H9 (cell line): ENCODE data around the gene MYH14. TPM values are rescaled to one million over a fixed set of nuclear protein-coding genes. Genes with fewer than 3 reads are reported as not detected.

Experiments
- DNase-seq: peaks from one replicate; pipeline ENCODE4 v3.0.0-alpha.2; 2017
- H2AFZ ChIP-seq: one replicate; pipeline ENCODE4 v1.6.1; 2013; ENCODE audit warnings: mild to moderate bottlenecking, low read length, control low read depth, moderate library complexity
- H2AK5ac ChIP-seq: 2 replicates; pipeline ENCODE4 v1.6.1; 2013; ENCODE audit warnings: low read length, control low read depth, mixed read lengths; ENCODE audit not compliant: insufficient read length
- H2BK120ac ChIP-seq: one replicate; pipeline ENCODE4 v1.6.1; 2013; ENCODE audit warnings: low read depth, mild to moderate bottlenecking, low read length, control low read depth, inconsistent platforms; ENCODE audit not compliant: poor library complexity, severe bottlenecking
- H2BK12ac ChIP-seq: 2 replicates; pipeline ENCODE4 v1.6.1; 2013; ENCODE audit warnings: low read length, control low read depth, mixed read lengths, low read depth; ENCODE audit not compliant: insufficient read length
- H2BK15ac ChIP-seq: 2 replicates; pipeline ENCODE4 v1.6.1; 2013; ENCODE audit warnings: low read depth, low read length, control low read depth
- H2BK20ac ChIP-seq: one replicate; pipeline ENCODE4 v1.6.1; 2013; ENCODE audit warnings: low read depth, mild to moderate bottlenecking, low read length, control low read depth, inconsistent platforms; ENCODE audit not compliant: poor library complexity, severe bottlenecking
- H2BK5ac ChIP-seq: 2 replicates; pipeline ENCODE4 v1.6.1; 2013; ENCODE audit warnings: low read length, control low read depth, mixed read lengths; ENCODE audit not compliant: insufficient read length
- H3K14ac ChIP-seq: 2 replicates; pipeline ENCODE4 v1.6.1; 2013; ENCODE audit warnings: low read length, control low read depth; ENCODE audit not compliant: insufficient read depth
- H3K18ac ChIP-seq: 2 replicates; pipeline ENCODE4 v1.6.1; 2013; ENCODE audit warnings: low read depth, mild to moderate bottlenecking, mixed read lengths, low read length, control low read depth; ENCODE audit not compliant: insufficient read length
- H3K23ac ChIP-seq: 2 replicates; pipeline ENCODE4 v1.6.1; 2013; ENCODE audit warnings: low read length, control low read depth, mixed read lengths, low read depth; ENCODE audit not compliant: insufficient read length
- H3K23me2 ChIP-seq: 2 replicates; pipeline ENCODE4 v1.6.1; 2013; ENCODE audit warnings: low read depth, mild to moderate bottlenecking, mixed read lengths, low read length, control low read depth; ENCODE audit not compliant: insufficient read length, poor library complexity, severe bottlenecking
- H3K27ac ChIP-seq: 2 replicates; pipeline ENCODE4 v1.5.1; 2013; ENCODE audit warnings: low read length, control low read depth, mixed read lengths, low read depth; ENCODE audit not compliant: insufficient read length
- H3K27me3 ChIP-seq: 2 replicates; pipeline ENCODE4 v1.6.1; 2013; ENCODE audit warnings: low read length, control low read depth, inconsistent platforms; ENCODE audit not compliant: insufficient read depth
- H3K4ac ChIP-seq: 2 replicates; pipeline ENCODE4 v1.6.1; 2013; ENCODE audit warnings: low read depth, mild to moderate bottlenecking, control low read depth, inconsistent platforms, low read length, moderate library complexity
- H3K4me1 ChIP-seq: 2 replicates; pipeline ENCODE4 v1.6.1; 2013; ENCODE audit warnings: low read length, control low read depth, inconsistent platforms; ENCODE audit not compliant: insufficient read depth
- H3K4me2 ChIP-seq: 2 replicates; pipeline ENCODE4 v1.6.1; 2013; ENCODE audit warnings: low read length, control low read depth, mixed read lengths; ENCODE audit not compliant: insufficient read length, insufficient read depth
- H3K56ac ChIP-seq: 2 replicates; pipeline ENCODE4 v1.6.1; 2013; ENCODE audit warnings: low read depth, mild to moderate bottlenecking, mixed read lengths, low read length, control low read depth; ENCODE audit not compliant: insufficient read length
- H3K79me1 ChIP-seq: 2 replicates; pipeline ENCODE4 v1.6.1; 2013; ENCODE audit warnings: low read depth, mild to moderate bottlenecking, moderate library complexity, low read length, control low read depth, inconsistent platforms; ENCODE audit not compliant: insufficient read depth, poor library complexity, severe bottlenecking
- H3K79me2 ChIP-seq: 2 replicates; pipeline ENCODE4 v1.6.1; 2013; ENCODE audit warnings: low read length, control low read depth, inconsistent platforms; ENCODE audit not compliant: insufficient read depth
- H3K9ac ChIP-seq: 2 replicates; pipeline ENCODE4 v1.6.1; 2013; ENCODE audit warnings: low read length, control low read depth, mixed read lengths; ENCODE audit not compliant: insufficient read length; ENCODE audit errors: extremely low read depth
- H3K9me3 ChIP-seq: one replicate; pipeline ENCODE4 v1.6.1; 2013; ENCODE audit warnings: low read depth, low read length, inconsistent platforms; ENCODE audit not compliant: control insufficient read depth
- H3T11ph ChIP-seq: one replicate; pipeline ENCODE4 v1.6.1; 2013; ENCODE audit warnings: mild to moderate bottlenecking, low read length, control low read depth, inconsistent platforms
- H4K20me1 ChIP-seq: one replicate; pipeline ENCODE4 v1.6.1; 2013; ENCODE audit not compliant: control insufficient read depth, insufficient read length, insufficient read depth
- H4K5ac ChIP-seq: 2 replicates; pipeline ENCODE4 v1.6.1; 2013; ENCODE audit warnings: low read depth, mild to moderate bottlenecking, mixed read lengths, low read length, control low read depth; ENCODE audit not compliant: insufficient read length
- H4K8ac ChIP-seq: replicated peaks from 2 replicates; pipeline ENCODE4 v1.6.1; 2013; ENCODE audit warnings: low read length, control low read depth, mixed read lengths, low read depth; ENCODE audit not compliant: insufficient read length
- H4K91ac ChIP-seq: 2 replicates; pipeline ENCODE4 v1.6.1; 2013; ENCODE audit warnings: low read depth, mild to moderate bottlenecking, moderate library complexity, mixed read lengths, low read length, control low read depth; ENCODE audit not compliant: insufficient read length
- H3K27ac Mint-ChIP-seq, 3 experiments: 2 replicates in 2 of 3; 3 replicates in 1 of 3; pipeline ENCODE4 v1.8.0; 2020 to 2021; ENCODE audit warnings: mixed read lengths in 3 of 3, mild to moderate bottlenecking in 1 of 3, moderate library complexity in 1 of 3
- H3K27me3 Mint-ChIP-seq: 2 replicates; pipeline ENCODE4 v1.8.0; 2021; ENCODE audit warnings: low read depth, mild to moderate bottlenecking, moderate library complexity, mixed read lengths
- H3K36me3 Mint-ChIP-seq, 3 experiments: 2 replicates in 2 of 3; 3 replicates in 1 of 3; pipeline ENCODE4 v1.8.0; 2020 to 2021; ENCODE audit warnings: low read depth in 3 of 3, mixed read lengths in 3 of 3; ENCODE audit not compliant: insufficient read depth in 1 of 3
- H3K4me1 Mint-ChIP-seq, 2 experiments: 2 replicates each; pipeline ENCODE4 v1.8.0; 2020; ENCODE audit warnings: mixed read lengths in 2 of 2
- H3K4me3 Mint-ChIP-seq, 2 experiments: 2 replicates in 1 of 2; 3 replicates in 1 of 2; pipeline ENCODE4 v1.8.0; 2020 to 2021; ENCODE audit warnings: mild to moderate bottlenecking in 2 of 2, mixed read lengths in 2 of 2, moderate library complexity in 1 of 2
- H3K9me3 Mint-ChIP-seq, 2 experiments: 2 replicates in 1 of 2; 3 replicates in 1 of 2; pipeline ENCODE4 v1.8.0; 2020; ENCODE audit warnings: mild to moderate bottlenecking in 2 of 2, mixed read lengths in 2 of 2, moderate library complexity in 1 of 2
- CTCF ChIP-seq: fragments of 200-600 bp; sonication (generic); conservative IDR thresholded peaks from 3 replicates; pipeline ENCODE4 v1.8.0; 2021; ENCODE audit warnings: antibody characterized with exemption, mild to moderate bottlenecking
- WGBS: extraction: QIAGEN DNeasy Blood & Tissue Kit; methylation state at CpG from one replicate; pipeline ENCODE4 v1.1.7; 2013; ENCODE audit warnings: missing lambda C conversion rate, low lambda C conversion rate, mixed read lengths; ENCODE audit not compliant: insufficient read length; ENCODE audit errors: extremely low coverage; 5-methylcytosine and 5-hydroxymethylcytosine counted together
- total RNA-seq: library from RNA; stranded (reverse); gene quantifications from 2 replicates; pipeline ENCODE4 v1.2.1, GENCODE V29; 2021

The MYH14 gene
- total RNA-seq, 1 experiment from 2014 or later = 27.7 TPM

DNA sequence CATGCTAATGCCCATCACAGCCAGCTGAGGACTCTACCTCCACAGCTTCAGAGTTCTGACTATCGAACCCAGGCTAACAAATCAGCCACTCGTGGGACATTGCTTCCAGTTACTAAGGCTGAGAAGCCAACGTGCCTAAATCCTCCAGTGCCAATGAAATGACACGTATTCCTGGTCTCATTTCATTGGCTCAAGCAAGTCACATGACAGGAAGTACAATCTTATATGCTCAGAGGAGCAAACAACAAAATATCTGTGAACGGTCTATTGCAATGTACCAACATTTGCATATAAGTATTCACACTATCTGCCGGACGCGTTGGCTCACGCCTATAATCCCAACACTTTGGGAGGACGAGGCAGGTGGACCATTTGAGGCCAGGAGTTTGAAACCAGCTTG lies 27.5 kb upstream of the MYH14 start:
- no peak overlapping the region for H2AK5ac ChIP-seq
- DNase-seq = no peak
- no peaks in the 10 kb centered on the region for H3K79me1 ChIP-seq
- H3K27me3 ChIP-seq = no peaks in the 10 kb centered on the region
- no peak overlapping the region for H3K14ac ChIP-seq
- no peak overlapping the region for H3K18ac ChIP-seq
- TF ChIP-seq CTCF = no peak
- peaks cover 0 to 3% of the 10 kb centered on the region in 2 experiments; a peak in 1 of 4 replicates for H3K4me1 Mint-ChIP-seq
- no peak overlapping the region for H4K5ac ChIP-seq
- no CpG with 5 or more reads among the region's 10 CpGs for WGBS
- no peak overlapping the region for H4K8ac ChIP-seq
- H2BK15ac ChIP-seq = no peak overlapping the region
- H3K4me3 Mint-ChIP-seq = no peak overlapping the region
- H3K9ac ChIP-seq = no peak overlapping the region
- H3K79me2 ChIP-seq = no peaks in the 10 kb centered on the region
- no peak overlapping the region for H3K4ac ChIP-seq
- H4K91ac ChIP-seq = no peak overlapping the region
- no peaks in the 10 kb centered on the region for H4K20me1 ChIP-seq
- no peak overlapping the region for H3K23ac ChIP-seq
- H3K36me3 Mint-ChIP-seq = peaks cover 0 to 2% (median 0%) of the 10 kb centered on the region in 3 experiments; a peak in 1 of 7 replicates
- no peak overlapping the region for H2BK5ac ChIP-seq
- H2BK20ac ChIP-seq = no peak overlapping the region
- no peak overlapping the region for H2AFZ ChIP-seq
- no peak overlapping the region for H3K4me2 ChIP-seq
- H3K9me3 Mint-ChIP-seq = peaks cover 2 to 12% of the 10 kb centered on the region in 2 experiments; a peak in 3 of 5 replicates
- no peak overlapping the region for H3T11ph ChIP-seq
- no peaks in the 10 kb centered on the region for H3K23me2 ChIP-seq
- H3K27ac ChIP-seq = no peak overlapping the region
- H3K9me3 ChIP-seq = peaks cover 8% of the 10 kb centered on the region
- H2BK12ac ChIP-seq = no peak overlapping the region
- no peaks in the 10 kb centered on the region for H3K4me1 ChIP-seq
- H3K27ac Mint-ChIP-seq = no peak overlapping the region
- H2BK120ac ChIP-seq = no peak overlapping the region
- peaks cover 5% of the 10 kb centered on the region for H3K27me3 Mint-ChIP-seq
- no peak overlapping the region for H3K56ac ChIP-seq
